GM19240 (cell line): ENCODE measurements around the gene GABRB1.

Experiments
- DNase-seq: peaks from one replicate; pipeline ENCODE4 v3.0.0; 2011; ENCODE audit warnings: low spot score; ENCODE audit not compliant: insufficient read length

GABRB1 gene

DNA sequence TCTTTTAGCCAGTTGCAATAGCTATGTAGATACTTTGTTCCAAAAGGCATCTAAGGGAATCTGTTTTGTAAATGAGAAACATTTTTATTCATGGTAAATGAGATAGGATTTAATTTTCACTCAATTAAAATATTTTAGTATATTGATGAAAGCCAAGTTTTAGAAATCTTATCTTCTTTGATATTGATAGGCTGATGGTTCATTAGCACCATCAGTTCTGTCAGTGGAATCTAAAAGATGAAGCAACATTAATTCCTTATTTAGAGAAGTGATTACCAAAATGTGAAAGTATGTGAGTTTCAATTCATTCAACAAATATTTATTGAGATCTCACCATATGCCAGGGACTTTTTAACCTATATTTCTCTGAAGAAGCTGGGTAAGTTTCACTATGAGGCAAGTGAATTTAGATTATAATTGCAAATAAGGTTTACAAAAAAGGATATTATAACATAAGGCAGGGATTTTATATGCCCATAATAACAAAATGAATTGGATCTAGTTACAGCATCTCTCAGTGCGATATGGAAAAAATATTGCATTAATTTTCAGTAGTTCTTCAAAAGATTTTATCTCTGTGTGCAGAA lies 79.3 kb downstream of the GABRB1 start:
- DNase-seq, result no peak

DNA sequence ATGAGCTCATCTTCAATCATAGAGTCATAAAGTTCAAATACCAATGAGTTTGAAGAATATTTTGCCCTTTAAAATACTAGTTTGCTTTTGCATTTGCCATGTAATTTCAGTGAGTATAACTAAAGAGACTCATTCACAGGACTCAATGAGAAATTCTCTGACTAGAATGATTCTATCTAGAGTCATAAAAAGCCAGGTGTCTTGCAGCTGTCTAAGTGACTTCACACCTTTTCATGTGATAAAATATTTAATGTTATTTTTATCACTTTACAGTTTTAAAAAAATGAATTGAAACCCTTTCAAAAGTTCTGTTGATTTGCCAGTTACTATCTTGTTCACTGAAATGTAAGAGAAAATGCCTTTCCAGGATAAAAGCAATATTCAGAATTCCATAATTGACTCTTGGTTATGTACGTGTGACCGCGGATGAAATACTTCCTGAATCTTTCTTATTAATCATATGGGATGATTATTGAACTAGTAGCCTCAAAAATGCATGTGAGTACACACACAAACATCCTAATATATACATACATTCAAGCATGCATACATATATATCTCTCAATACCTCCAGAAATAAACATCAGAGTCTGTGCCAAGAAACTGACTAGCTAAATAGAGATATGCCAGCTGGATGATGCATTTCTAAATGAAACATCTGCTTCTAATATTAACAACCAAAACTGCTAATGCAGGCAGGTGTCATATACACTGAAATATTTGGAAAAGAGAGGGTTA lies 87.0 kb downstream of the GABRB1 start:
- DNase-seq, result no peak

GRCh38 chr4:47120783-47121182 lies 89.4 kb downstream of the GABRB1 start:
- no peak for DNase-seq

DNA sequence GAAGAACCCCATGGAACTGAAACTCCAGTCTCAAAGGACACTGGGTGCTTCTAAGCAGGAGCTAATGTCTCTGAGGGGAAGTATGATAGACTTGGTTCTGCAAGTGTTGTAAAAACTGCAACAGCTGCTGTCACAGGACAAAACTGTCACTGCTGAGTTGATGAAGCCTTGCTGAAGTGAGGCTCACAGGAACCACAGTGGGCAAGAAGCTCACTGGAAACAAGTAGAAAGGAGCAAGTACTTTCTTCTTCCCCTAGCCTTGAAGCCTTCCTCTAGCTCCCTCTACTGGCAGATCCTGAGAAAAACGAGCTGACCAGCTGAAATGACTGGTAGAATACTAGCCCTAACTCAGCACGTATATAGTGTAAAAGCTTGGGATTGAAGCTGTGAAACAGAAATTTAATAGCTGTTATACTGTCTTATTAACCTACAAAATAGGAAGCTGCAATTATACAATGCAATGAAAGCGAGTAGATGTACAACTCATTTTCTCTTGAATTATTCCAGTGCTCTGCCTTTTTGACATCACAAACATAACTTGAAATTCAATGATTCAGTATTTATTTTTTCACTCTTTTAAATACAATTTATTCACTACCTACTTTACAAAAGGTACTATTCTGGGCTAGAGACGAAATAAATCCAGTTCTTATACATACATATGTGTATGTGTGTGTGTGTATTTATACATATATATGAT lies 91.4 kb downstream of the GABRB1 start:
- DNase-seq, result peak; percentile 44

- no peak for DNase-seq
Observed at GRCh38 chr4:47128991-47129390, 97.6 kb downstream of the GABRB1 start.

DNA sequence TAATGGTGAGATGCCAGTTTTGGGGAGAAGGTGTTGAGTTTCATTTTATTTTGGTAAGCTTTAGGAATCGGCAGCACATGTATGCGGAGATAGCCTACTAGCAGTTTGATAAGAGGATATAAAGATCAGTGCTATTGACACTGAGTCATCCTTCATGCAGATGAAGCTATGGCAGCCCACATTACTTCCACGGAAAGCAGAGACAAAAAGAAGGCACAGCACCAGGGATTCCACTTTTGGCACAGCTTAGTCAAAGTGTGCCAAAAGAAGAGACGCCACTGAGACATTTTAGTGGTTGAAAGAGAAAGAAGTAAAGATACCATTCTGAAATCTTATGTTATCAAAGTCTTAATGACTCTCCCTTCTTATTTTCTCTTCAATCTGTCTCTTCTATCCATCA lies 103.8 kb downstream of the GABRB1 start:
- no peak for DNase-seq

DNA sequence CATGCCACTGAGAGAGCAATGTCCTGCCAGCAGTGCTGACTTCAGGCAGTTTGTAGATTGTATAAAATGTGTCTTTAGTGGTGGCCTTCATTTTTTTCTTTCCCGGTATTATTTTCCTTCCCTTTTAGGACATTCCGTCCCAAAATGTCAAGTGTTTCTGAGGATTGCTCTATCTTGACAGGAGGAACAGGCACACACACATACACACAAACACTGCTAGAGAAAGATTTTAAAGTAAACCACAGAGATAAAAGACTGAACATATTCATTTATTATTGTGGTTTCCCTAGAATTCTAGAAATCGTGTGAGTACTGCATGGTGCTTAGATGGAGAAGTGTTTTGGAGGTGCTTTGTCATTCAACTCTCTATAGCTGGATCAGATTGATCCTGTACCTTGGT lies 111.9 kb downstream of the GABRB1 start:
- no peak for DNase-seq

GRCh38 chr4:47145630-47146029 lies 114.3 kb downstream of the GABRB1 start:
- DNase-seq, result peak; percentile 4

GRCh38 chr4:47154816-47155370 lies 123.5 kb downstream of the GABRB1 start:
- DNase-seq, result no peak

GRCh38 chr4:47155919-47156318 lies 124.6 kb downstream of the GABRB1 start:
- no peak for DNase-seq

GRCh38 chr4:47160095-47160494 lies 128.7 kb downstream of the GABRB1 start:
- no peak for DNase-seq

GRCh38 chr4:47167081-47168035 lies 136.0 kb downstream of the GABRB1 start:
- no peak for DNase-seq

GRCh38 chr4:47184083-47184482 lies 152.7 kb downstream of the GABRB1 start:
- DNase-seq, result no peak

DNA sequence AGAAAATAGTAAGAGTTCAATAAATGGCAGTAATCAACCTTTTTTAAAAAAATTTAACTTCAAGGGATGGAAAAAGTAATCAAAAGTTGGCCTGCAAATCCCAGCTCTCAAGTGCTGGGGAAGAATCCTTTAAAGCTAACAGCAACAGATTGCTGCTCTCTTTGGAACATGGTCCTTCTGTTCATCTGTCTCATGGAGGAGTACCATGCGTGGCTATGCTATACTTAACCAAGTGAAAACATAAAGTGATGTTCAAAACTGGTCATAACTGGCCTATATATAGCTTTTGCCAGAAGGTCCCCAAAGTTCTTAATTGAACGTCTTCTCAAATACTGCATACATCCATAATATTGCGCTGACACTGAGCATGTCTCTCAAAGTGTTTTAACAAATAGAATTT lies 154.4 kb downstream of the GABRB1 start:
- DNase-seq, result no peak

DNA sequence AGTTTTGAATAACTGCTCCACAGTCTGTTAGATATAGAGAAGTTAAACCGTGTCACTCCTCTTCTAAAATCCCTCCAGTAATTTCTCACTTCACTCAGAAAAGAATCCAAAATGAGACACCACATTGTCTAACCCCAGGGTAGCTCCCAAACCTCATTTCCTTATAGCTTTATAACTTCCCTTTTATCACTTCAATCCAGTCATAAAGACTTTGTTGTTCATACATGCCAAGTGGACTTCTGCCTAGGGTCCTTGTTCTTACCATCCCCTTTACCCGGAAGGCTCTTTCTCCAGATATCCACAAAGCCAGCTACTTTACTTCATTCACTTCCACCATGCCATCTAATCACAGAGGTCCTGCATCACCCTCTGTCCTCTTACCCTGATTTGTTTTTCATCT lies 156.2 kb downstream of the GABRB1 start:
- DNase-seq, result no peak

GRCh38 chr4:47193179-47193578 lies 161.8 kb downstream of the GABRB1 start:
- no peak for DNase-seq

GRCh38 chr4:47194036-47194737 lies 162.8 kb downstream of the GABRB1 start:
- no peak for DNase-seq

- DNase-seq, result no peak
Observed at GRCh38 chr4:47195706-47196105, 164.3 kb downstream of the GABRB1 start.

GRCh38 chr4:47198791-47199190 lies 167.4 kb downstream of the GABRB1 start:
- no peak for DNase-seq

DNA sequence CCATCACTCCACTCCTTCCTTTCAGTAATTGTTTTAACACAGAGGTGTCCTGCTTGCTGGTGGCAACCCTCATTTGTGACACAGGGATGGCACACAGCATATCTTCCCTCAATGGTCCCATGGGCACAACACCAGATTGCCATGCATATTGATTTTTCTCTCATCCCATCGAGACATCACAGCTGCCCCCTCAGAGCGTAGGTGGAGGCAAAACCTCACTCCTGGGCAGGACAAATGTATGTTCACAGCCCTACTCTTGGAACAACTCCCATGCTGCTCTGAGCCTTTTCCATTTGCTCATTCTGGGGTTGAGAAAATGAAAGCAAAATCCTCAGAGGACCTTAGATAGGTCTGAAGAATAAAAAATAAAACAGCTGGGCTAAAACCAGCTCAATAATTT lies 172.2 kb downstream of the GABRB1 start:
- no peak for DNase-seq

- DNase-seq, result no peak
Observed at GRCh38 chr4:47207555-47207954, 176.2 kb downstream of the GABRB1 start.
